Stimulated activated CD8-positive, alpha-beta memory T cell treated with anti-CD3 and anti-CD28 coated beads, Interleukin-15, amount 100 ng/mL, for 4 hours (primary cell): ENCODE results near the gene CEACAM1.
"Not testable (repeated sequence)": the region's sequence is repeated elsewhere in the genome, so short reads cannot be mapped to it uniquely, and the experiment has no call there.

Source experiments
- DNase-seq, 2 donors: peaks; one replicate each; pipeline ENCODE4 v3.0.0-alpha.2; 2020; ENCODE audit warnings: low read depth in 2 of 2

CEACAM1 gene

DNA sequence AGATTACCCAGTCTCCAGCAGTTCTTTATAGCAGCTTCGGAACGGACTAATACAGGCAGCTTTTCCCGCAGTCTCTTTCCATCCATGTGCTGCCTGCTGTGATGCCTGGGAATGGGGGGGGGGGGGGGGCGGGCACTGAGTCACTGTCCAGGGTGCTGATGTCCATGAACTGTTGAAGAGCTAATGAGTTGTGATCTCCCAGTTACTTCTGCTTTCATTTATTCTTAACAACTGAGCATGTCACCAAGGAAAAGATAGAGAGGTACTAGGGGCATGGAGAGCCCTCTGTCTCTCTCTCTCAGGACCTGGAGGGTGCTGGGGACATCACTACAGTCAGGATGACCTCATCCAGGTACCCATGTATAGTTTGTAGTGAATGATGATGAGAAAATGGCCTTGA is 20.3 kb upstream of the CEACAM1 start:
- no peak for DNase-seq

DNA sequence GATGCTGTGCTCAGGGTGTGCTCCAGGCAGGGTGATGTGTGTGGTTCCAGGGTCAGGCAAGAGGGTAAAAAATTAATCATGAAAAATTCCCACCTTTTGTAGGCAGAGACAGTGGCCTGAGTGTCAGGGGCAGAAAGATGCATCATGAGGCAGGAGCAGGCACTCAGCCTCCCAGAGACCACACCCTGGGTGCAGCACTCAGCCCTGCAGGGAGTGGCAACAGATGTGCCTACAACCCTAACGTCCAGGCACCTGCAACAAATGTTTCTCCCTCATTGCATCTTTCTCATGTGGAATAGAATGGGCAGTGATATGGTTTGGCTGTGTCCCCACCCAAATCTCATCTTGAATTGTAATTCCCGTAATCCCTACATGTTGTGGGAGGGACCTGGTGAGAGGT is 19.6 kb upstream of the CEACAM1 start:
- DNase-seq, result no peak

DNA sequence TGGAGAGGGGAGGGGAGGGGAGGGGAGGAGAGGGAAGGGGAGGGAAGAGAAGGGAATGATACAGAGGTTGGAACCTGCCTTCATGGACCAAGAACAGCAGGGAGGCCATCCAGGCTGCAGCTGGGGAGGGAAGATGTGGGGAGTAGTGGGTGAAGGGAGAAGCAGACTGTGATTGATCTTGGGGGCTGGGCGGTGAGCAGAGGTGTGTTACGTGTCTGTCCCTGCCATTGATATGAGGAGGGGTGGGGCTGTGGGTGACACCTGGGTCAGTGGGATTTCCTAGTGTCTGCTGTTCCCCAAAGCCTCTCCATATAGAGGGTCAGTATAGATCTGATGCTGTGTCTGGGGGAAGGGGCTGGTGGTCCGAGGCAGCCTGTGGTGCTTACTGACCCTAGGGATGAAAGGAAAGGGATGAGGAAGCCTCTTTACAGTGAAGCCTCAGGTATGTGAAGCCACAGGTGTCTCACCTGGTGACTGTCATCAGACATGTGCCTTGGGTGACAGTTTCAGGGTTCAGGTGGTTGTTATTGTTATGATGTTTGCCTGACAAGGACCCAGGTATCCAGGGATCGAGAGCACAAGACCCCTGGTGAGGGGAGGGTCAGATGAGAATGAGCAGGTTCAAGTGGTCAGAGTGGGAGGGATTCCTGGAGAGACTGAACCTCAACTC is 18.7 kb upstream of the CEACAM1 start:
- DNase-seq, result no peak

DNA sequence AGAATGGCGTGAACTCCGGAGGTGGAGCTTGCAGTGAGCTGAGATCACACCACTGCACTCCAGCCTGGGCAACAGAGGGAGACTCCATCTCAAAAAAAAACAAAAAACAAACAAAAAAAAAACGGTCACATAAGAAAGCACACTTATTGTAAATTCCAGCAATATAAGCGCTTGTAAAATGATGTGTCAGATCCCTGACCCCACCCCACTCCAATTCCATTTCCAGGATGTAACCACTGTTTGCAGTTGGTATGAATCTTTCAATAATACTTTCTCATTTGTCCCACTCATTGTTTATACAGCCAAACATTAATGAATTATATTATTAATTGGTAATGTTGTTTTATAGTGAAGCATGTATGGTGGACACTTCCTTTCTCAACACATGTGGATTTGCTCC is 15.9 kb upstream of the CEACAM1 start:
- no peak for DNase-seq

DNA sequence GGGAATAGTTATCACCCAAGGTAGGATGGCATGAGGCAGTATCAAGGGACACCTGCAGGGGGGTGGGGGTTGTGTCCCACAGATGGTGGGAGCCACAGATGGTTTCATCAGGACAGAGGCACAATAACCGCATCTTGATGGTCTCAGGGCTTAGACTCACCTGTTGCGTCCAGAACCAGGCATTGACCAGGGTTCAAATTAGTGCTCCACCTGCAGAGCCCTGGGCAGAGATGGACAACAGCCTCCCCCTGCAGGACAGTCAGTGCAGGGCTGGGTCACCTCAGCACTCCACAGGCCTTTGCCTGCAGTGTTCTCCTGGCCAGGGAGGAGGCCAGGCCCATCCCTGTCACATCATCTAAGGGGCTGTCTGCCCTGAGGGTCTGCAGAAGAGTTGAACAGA is 14.5 kb upstream of the CEACAM1 start:
- no peak for DNase-seq

DNA sequence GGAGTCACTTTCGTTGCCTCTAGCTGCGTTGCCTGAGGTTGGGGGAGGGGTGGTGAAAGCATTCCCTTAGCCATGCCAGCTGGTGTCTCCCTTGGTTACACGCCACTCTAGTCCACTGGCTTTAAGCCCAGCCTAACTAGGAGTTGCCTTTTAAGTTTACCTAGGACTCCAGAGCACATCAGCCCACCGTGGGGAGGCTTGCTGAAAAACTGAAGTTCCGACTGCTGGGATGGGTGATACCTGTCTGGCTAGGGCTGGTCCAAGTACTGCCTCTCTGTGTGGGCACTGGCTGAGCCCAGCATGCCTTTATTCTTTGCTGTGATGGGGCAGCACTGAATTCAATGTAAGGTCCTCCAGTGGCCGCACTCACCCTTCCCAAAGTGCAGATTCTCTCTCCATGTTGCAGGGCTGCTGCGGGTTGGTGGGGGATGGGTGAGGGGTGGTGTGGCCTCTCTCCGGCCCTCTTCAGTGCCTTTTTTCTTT is 11.8 kb upstream of the CEACAM1 start:
- DNase-seq, result no peak

GRCh38 chr19:42538841-42539709 is 10.8 kb upstream of the CEACAM1 start:
- DNase-seq, result no peak

GRCh38 chr19:42535276-42535675 is 7.0 kb upstream of the CEACAM1 start:
- not testable (repeated sequence) for DNase-seq

DNA sequence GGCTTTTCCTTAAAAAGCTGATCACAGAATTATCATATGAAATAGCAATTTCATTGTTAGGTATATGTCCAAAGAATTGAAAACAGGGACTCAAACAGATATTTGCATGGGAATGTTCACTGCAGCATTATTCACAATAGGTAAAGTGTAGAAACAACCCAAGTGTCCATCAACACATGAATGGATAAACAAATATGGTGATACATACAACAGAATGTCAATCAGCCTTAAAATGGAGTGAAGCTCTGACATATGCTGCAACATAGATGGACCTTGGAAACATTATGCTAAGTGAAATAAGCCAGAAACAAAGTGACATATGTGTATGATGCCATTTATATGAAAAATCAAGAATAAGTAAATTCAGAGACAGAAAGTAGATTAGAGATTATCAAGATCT is 6.1 kb upstream of the CEACAM1 start:
- no peak for DNase-seq

DNA sequence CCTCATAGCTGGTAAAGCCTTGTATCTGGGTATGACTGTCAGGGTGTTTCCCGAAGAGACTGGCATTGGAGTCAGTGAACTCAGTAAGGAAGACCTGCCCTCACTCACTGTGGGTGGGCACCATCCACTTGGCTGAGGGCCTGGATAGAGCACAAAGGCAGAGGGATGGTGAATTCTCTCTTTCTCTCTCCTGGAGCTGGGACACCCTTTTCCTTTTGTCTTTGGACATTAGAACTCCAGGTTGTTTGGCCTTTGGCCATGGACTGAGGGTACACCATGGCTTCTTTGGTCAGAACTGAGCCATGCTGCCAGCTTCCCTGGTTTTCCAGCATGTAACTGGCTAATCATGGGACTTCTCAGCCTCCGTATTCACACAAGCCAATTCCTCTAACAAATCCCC is 4.6 kb upstream of the CEACAM1 start:
- no peak for DNase-seq

GRCh38 chr19:42531313-42531712 is 3.0 kb upstream of the CEACAM1 start:
- no peak for DNase-seq

DNA sequence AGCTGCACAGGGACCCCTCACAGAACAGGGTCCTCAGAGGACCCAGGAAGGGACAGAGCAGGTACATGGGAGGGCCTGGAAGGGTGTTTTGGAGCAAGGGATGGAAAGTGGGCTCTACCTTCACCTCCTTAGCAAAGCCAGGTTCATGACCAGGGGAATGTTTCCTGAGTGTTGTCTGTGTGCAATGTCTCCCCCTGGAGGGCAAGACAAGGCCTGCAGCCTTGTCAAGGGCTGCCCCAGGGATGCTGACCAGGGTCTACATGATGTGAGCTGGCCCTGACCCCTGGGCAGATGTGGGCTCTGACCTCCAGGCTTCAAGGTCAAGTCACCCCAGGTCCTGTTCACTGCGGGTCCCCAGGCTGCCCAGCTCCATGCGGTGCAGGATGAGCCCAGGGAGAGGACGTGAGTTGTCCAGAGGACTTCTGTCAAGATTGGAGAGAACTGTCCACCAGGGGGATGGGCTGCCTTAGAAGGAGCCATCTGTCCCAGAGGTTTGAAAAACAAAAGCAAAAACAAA is 1.0 kb upstream of the CEACAM1 start:
- DNase-seq, result peak; percentile 14 to 26

- DNase-seq, result no peak
Measured at GRCh38 chr19:42524943-42525342, 3.3 kb downstream of the CEACAM1 start.

DNA sequence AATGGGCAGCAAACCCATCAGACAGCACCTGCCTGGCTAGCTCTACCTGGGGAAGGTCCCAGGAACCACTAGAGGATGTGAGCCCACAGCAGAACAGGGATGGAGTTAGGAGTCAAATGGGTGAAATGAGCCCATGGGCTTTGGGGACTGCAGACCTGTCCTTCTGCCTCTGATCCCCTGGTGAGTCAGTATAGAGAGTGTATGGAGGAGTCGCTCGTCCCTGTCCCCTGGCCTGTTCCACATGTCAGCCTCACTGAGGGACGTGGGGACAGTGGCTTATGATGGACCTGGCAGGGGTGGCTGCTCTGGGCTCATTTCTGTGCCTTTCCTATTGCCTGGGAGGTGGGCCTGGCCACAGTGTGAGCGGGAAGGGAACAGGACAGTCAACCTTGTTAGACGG is 4.0 kb downstream of the CEACAM1 start:
- DNase-seq, result no peak

GRCh38 chr19:42522262-42522661 is 6.0 kb downstream of the CEACAM1 start:
- not testable (repeated sequence) for DNase-seq

- no peak for DNase-seq
Measured at GRCh38 chr19:42521346-42522030, 6.8 kb downstream of the CEACAM1 start.

DNA sequence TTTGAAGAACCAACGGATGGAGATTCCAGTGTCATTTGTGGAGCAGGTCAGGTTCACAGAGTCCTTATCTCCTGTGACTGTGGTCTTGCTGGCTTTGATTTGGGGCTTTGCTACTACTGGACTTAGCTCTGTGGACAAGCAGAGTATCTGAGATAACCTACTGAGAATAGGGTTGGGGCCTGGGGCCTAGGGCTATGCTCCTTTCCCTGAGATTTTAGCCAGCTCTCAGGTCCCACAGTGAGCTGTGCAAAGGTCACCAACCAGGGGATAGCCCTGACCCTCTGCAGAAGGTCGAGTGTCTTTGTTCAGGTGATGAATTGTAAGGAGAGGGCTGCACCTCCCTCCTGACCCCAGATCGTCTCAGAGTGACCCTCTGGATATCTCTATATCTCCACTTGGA is 9.2 kb downstream of the CEACAM1 start:
- no peak for DNase-seq

- DNase-seq, result no peak
Measured at GRCh38 chr19:42516771-42517170, 11.5 kb downstream of the CEACAM1 start.

- DNase-seq, result no peak
Measured at GRCh38 chr19:42515241-42515832, 12.9 kb downstream of the CEACAM1 start.

- DNase-seq, result no peak
Measured at GRCh38 chr19:42514449-42514848, 13.8 kb downstream of the CEACAM1 start.

DNA sequence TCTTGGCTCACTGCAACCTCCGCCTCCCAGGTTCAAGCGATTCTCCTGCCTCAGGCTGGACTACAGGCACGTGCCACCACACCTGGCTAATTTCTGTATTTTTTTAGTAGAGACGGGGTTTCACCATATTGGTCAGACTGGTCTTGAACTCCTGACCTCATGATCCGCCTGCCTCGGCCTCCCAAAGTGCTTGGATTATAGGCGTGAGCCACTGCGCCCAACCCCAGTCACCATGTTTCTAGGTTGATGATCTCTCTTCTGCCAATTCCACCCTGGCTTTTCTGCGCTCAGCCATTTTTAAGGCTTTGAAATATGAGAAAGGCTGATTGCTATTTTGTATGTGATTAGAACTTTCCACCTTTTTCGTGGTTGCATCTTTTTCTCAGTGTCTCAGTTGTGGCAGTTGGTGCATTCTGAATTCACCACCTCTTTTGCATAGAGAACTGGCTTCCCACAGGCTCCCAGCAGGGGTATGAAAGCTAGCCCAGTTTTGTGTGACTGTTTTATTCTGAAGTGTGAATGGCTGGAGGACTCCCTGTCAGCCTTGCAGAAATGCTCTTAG is 15.5 kb downstream of the CEACAM1 start:
- DNase-seq, result no peak
